Natural killer cell treated with Interleukin-12 subunit alpha and Interleukin-12 subunit beta and Interleukin-15 and Interleukin-18, amount 100 ng/mL, for 72 hours (primary cell): ENCODE measurements around the gene LCA5L. TPM values are rescaled to one million over a fixed set of nuclear protein-coding genes. Genes with fewer than 3 reads are reported as not detected.

Experiments
- ATAC-seq, 2 donors: fragments of 150-1000 bp; cut with Tn5 transposase in 1 of 2; sonication (Bioruptor Pico), chemical (Tn5 transposase) in 1 of 2; 2 replicates each; pipeline ENCODE4 v1.10.0; 2021
- DNase-seq: peaks from one replicate; pipeline ENCODE4 v3.0.0; 2022; ENCODE audit warnings: low spot score
- H3K27ac Mint-ChIP-seq, 2 donors: 1 replicate in 1 of 2; 2 replicates in 1 of 2; pipeline ENCODE4 v1.8.0; 2022; ENCODE audit warnings: mixed read lengths in 2 of 2, mild to moderate bottlenecking in 1 of 2, moderate library complexity in 1 of 2
- H3K27me3 Mint-ChIP-seq, 2 donors: 1 replicate in 1 of 2; 2 replicates in 1 of 2; pipeline ENCODE4 v1.8.0; 2022; ENCODE audit warnings: mixed read lengths in 2 of 2
- H3K36me3 Mint-ChIP-seq: one replicate; pipeline ENCODE4 v1.8.0; 2022; ENCODE audit warnings: mixed read lengths
- H3K4me1 Mint-ChIP-seq, 2 donors: 1 replicate in 1 of 2; 2 replicates in 1 of 2; pipeline ENCODE4 v1.8.0; 2022; ENCODE audit warnings: low read depth in 2 of 2, mixed read lengths in 2 of 2, mild to moderate bottlenecking in 1 of 2
- H3K4me3 Mint-ChIP-seq: one replicate; pipeline ENCODE4 v1.8.0; 2022; ENCODE audit warnings: mixed read lengths
- H3K9me3 Mint-ChIP-seq: 2 replicates; pipeline ENCODE4 v1.8.0; 2022; ENCODE audit warnings: mixed read lengths
- total RNA-seq, 2 donors: library from RNA; stranded (reverse); gene quantifications; one replicate each; pipeline ENCODE4 v1.2.3, GENCODE V29; 2022

Gene LCA5L
- not detected for total RNA-seq

DNA sequence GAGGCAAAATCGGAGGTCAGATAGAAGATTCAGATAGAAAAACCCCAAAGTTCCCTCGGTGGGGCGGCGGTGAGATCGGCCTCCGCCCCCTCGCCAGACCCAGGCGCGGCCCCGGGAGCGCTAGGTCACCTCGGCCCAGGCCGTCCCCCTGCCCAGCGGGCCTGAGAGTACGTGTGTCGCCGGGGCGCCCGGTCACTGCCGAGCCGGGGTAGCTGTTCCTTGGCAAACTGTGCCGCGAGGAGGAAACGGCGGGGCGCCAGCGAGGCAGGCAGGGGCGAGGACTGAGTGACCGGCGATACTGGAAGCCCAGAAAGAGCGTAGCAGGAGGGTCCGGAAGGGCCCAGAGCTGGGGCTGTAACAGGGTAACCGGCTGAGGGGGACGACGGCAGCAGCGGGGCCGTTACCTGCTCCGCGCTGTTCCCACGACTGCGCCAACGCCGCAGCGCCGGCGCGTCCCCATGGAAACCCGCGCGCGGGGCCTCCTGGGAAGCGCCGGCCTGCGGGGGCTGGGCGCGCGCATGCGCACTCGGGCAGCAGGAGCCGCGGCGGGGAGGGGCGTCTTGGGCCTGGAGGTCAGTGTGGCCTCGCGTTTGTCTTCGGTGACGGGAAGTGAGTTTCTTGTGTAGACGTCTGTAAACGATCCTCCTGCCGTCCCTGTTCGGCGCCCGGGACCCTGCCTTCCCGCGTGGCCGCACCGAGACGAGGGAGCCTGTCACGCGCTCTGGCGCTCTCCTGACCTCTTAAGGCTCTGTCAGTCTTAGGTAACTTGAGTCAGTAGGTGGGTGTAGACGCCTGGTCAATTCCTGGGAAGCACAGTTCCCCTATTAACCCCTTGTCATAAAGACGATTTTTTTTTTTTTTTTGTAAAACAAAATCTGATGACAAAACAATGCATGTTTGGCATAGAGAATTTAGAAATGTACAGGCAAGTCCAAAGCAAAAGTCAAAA is at the start of gene LCA5L:
LCA5L (minus strand) TSS at position 458 of the 949 bp plus-strand sequence. CDS start 17,285 bp downstream, outside the sequence.
- DNase-seq (peak; percentile 96), ATAC-seq (peak; percentile 95 to 97)
- Mint-ChIP-seq H3K36me3 (peaks cover 5% of the 10 kb centered on the region), H3K4me3 (peak within 1 kb of the TSS; percentile 92), H3K4me1 (peaks cover 15% of the 10 kb centered on the region in 2 donors), H3K27ac (peak within 1 kb of the TSS; percentile 79 to 84), H3K9me3 (no peaks in the 10 kb centered on the region), H3K27me3 (peaks cover 25 to 43% of the 10 kb centered on the region in 2 donors)

DNA sequence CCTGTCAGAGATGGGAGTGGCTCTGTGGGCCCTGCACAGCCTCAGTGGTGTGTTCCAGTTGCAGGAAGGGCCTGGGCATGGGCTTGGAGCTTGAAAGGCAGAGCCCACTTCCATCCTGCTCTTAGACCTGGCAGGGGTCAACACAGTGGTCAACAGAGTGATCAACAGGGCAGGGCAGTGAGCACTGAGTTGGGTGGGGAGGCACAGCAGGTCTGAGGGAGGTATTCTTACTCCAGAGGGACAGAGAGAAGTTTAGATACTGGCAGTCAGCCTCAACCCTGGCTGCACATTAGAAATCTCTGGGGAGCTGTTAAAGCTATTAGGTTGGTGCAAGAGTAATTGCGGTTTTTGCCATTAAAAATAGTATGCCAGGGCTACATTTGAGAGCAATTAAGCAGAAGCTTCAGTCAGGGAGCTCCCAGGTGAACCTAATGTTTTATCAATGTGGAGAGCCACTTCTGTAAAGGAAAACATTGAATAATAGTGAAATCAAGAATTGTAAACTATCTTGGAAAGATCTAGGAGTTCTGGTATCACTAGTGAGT is 43.9 kb upstream of the LCA5L start:
- no peak for DNase-seq
- peak in 1 of 2 donors; percentile 55 for ATAC-seq
- H3K27ac Mint-ChIP-seq, result no peak overlapping the region
- H3K4me3 Mint-ChIP-seq, result no peak overlapping the region
- no peaks in the 10 kb centered on the region for H3K9me3 Mint-ChIP-seq
- no peaks in the 10 kb centered on the region for H3K36me3 Mint-ChIP-seq
- H3K4me1 Mint-ChIP-seq, result no peaks in the 10 kb centered on the region
- H3K27me3 Mint-ChIP-seq, result peaks cover 2 to 12% of the 10 kb centered on the region in 2 donors

DNA sequence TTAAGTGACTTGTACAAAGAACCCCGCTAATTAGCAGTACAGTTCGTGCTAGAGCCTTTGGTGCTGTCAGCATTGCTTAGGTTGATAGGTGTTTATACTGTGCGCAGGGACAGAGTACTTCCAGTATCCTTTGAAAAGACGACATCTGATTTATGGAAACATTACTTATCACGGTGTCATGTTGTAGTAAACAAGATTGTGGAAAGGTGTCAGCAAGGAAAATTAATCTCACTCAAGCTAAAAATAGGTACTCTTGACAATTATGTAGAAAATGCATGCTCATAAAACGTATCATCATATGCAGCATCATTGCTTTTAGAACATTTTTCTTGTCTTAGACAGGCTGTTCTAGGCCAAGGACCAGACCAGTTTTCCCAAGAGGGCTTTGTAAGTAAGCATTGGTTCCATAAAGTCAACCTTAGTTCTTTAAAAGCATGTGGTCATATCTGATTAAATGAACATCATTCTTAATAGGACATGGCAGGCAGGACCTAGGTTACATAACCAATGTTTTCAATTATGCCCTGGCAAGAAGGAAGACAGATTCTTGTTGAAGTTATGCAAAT is 39.2 kb upstream of the LCA5L start:
- H3K36me3 Mint-ChIP-seq, result no peaks in the 10 kb centered on the region
- DNase-seq (no peak), ATAC-seq (no peak)
- no peak overlapping the region for H3K27ac Mint-ChIP-seq
- H3K9me3 Mint-ChIP-seq, result no peaks in the 10 kb centered on the region
- H3K4me3 Mint-ChIP-seq, result no peak overlapping the region
- H3K4me1 Mint-ChIP-seq, result no peaks in the 10 kb centered on the region
- peaks cover 0 to 4% of the 10 kb centered on the region in 2 donors for H3K27me3 Mint-ChIP-seq

GRCh38 chr21:39483917-39484316 is 38.3 kb upstream of the LCA5L start:
- DNase-seq (no peak), ATAC-seq (no peak)
- H3K27ac Mint-ChIP-seq, result no peak overlapping the region
- no peak overlapping the region for H3K4me3 Mint-ChIP-seq
- peaks cover 3 to 5% of the 10 kb centered on the region in 2 donors for H3K27me3 Mint-ChIP-seq
- no peaks in the 10 kb centered on the region for H3K4me1 Mint-ChIP-seq
- no peaks in the 10 kb centered on the region for H3K9me3 Mint-ChIP-seq
- no peaks in the 10 kb centered on the region for H3K36me3 Mint-ChIP-seq

DNA sequence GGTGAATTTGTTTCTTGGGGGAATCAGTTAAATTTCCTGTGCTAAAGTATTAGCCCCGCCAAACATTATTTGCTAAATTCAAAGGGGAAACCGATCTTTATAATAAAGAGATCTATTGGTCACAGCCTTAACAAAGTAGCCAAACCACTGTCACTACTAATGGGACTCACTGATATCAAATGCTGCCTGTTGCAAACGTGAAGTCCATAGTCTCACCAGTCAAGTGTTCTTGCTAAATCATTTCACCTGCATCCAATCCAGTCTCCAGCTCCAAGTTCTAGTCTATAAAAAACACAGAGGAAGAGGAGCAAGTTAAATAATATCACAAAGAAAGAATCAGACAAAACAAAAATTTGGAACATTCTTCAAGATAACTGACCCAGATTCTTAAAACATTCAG is 36.3 kb upstream of the LCA5L start:
- Mint-ChIP-seq H3K27me3 (peaks cover 11% of the 10 kb centered on the region in 2 donors), H3K9me3 (no peaks in the 10 kb centered on the region), H3K4me3 (no peak overlapping the region), H3K4me1 (no peaks in the 10 kb centered on the region), H3K27ac (no peak overlapping the region), H3K36me3 (no peaks in the 10 kb centered on the region)
- no peak for ATAC-seq
- no peak for DNase-seq

DNA sequence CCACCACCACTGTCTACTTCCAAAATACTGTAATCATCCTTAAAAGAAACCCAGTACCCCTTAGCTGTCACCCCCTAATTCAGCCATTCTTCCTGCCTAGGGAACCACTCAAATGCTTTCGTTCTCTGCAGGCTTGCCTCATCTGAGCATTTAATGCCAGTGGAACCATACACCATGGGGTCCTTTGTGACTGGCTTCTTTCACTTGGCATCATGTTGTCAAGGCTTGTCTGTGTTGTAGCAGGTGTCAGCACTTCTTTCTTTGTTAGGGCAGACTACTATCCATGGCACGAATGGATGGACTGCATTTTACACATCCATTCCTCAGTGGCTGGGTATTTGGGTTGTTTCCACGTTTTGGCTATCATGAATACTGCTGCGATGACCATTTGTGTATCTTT is 34.7 kb upstream of the LCA5L start:
- no peak overlapping the region for H3K27ac Mint-ChIP-seq
- H3K36me3 Mint-ChIP-seq, result no peaks in the 10 kb centered on the region
- peaks cover 19 to 25% of the 10 kb centered on the region in 2 donors for H3K27me3 Mint-ChIP-seq
- ATAC-seq (no peak), DNase-seq (no peak)
- H3K9me3 Mint-ChIP-seq, result no peaks in the 10 kb centered on the region
- H3K4me1 Mint-ChIP-seq, result no peaks in the 10 kb centered on the region
- H3K4me3 Mint-ChIP-seq, result no peak overlapping the region

- no peak overlapping the region for H3K27ac Mint-ChIP-seq
- ATAC-seq (no peak), DNase-seq (no peak)
- no peak overlapping the region for H3K4me3 Mint-ChIP-seq
- no peaks in the 10 kb centered on the region for H3K36me3 Mint-ChIP-seq
- peaks cover 19 to 25% of the 10 kb centered on the region in 2 donors for H3K27me3 Mint-ChIP-seq
- H3K4me1 Mint-ChIP-seq, result no peaks in the 10 kb centered on the region
- H3K9me3 Mint-ChIP-seq, result no peaks in the 10 kb centered on the region
These were observed 34.2 kb upstream of the LCA5L start for GRCh38 chr21:39479814-39480182.

DNA sequence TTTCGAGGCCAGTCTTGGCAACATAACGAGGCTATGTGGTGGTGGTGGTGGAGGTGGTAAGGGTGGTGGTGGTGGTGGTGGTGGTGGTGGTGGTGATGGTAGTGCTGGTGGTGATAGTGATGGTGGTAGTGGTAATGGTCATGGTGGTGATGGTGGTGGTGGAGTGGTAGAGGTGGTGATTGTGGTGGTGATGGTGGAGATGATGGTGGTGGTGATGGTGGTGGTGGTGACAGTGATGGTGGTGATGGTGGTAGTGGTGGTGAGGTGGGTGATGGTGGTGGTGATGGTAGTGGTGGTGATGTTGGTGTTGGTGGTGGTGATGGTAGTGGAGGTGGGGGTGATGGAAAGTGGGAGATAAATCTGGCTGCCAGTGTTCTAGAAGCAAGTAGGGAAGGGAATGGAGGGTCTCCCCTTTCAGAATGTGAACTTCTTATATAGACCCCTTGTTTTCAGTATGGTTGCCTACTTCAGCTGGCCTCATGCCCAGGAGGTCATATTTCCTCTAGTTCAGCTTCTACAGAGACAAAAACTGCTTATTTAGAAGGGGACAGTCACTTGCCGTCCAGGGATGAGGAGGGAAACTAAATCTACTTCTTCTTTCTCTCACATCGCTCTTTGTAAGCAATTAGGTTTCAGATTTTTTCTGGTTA is 33.7 kb upstream of the LCA5L start:
- Mint-ChIP-seq H3K36me3 (no peaks in the 10 kb centered on the region), H3K9me3 (no peaks in the 10 kb centered on the region), H3K4me1 (no peaks in the 10 kb centered on the region), H3K4me3 (no peak overlapping the region), H3K27me3 (peaks cover 19 to 25% of the 10 kb centered on the region in 2 donors), H3K27ac (no peak overlapping the region)
- ATAC-seq (no peak), DNase-seq (no peak)

GRCh38 chr21:39474611-39475010 is 29.0 kb upstream of the LCA5L start:
- H3K4me3 Mint-ChIP-seq, result no peak overlapping the region
- H3K9me3 Mint-ChIP-seq, result no peaks in the 10 kb centered on the region
- ATAC-seq, result no peak
- no peak for DNase-seq
- H3K27ac Mint-ChIP-seq, result no peak overlapping the region
- H3K4me1 Mint-ChIP-seq, result no peaks in the 10 kb centered on the region
- peaks cover 17 to 42% of the 10 kb centered on the region in 2 donors for H3K27me3 Mint-ChIP-seq
- H3K36me3 Mint-ChIP-seq, result no peaks in the 10 kb centered on the region

- peaks cover 11 to 31% of the 10 kb centered on the region in 2 donors for H3K27me3 Mint-ChIP-seq
- H3K9me3 Mint-ChIP-seq, result no peaks in the 10 kb centered on the region
- ATAC-seq, result no peak
- no peaks in the 10 kb centered on the region for H3K36me3 Mint-ChIP-seq
- H3K4me3 Mint-ChIP-seq, result no peak overlapping the region
- no peaks in the 10 kb centered on the region for H3K4me1 Mint-ChIP-seq
- no peak for DNase-seq
- H3K27ac Mint-ChIP-seq, result no peak overlapping the region
These were observed 27.2 kb upstream of the LCA5L start for GRCh38 chr21:39472786-39473185.

DNA sequence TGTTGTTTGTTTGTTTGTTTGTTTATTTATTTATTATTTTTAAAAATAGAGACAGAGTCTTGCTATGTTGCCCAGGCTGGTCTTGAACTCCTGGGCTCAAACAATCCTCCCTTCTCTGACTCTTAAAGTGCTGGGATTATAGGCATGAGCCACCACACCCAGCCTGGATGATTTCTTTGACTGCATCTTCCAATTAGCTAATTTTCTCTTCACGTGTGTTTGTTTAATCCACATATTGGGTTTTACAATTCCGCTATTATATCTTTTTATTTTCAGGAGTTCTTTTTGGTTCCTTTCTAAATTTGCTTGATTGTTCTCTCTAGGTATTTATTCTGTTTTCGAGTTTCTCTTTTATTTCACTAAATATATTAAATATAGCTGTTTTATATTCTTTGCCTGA is 26.0 kb upstream of the LCA5L start:
- DNase-seq (no peak), ATAC-seq (no peak)
- no peaks in the 10 kb centered on the region for H3K4me1 Mint-ChIP-seq
- H3K27ac Mint-ChIP-seq, result no peak overlapping the region
- H3K9me3 Mint-ChIP-seq, result no peaks in the 10 kb centered on the region
- H3K27me3 Mint-ChIP-seq, result peaks cover 15 to 29% of the 10 kb centered on the region in 2 donors
- no peak overlapping the region for H3K4me3 Mint-ChIP-seq
- H3K36me3 Mint-ChIP-seq, result no peaks in the 10 kb centered on the region

- no peaks in the 10 kb centered on the region for H3K9me3 Mint-ChIP-seq
- DNase-seq, result no peak
- H3K36me3 Mint-ChIP-seq, result no peaks in the 10 kb centered on the region
- no peak overlapping the region for H3K4me3 Mint-ChIP-seq
- ATAC-seq, result no peak
- H3K27ac Mint-ChIP-seq, result no peak overlapping the region
- peaks cover 7 to 17% of the 10 kb centered on the region in 2 donors for H3K27me3 Mint-ChIP-seq
- H3K4me1 Mint-ChIP-seq, result no peaks in the 10 kb centered on the region
These were observed 23.0 kb upstream of the LCA5L start for GRCh38 chr21:39468559-39468958.

DNA sequence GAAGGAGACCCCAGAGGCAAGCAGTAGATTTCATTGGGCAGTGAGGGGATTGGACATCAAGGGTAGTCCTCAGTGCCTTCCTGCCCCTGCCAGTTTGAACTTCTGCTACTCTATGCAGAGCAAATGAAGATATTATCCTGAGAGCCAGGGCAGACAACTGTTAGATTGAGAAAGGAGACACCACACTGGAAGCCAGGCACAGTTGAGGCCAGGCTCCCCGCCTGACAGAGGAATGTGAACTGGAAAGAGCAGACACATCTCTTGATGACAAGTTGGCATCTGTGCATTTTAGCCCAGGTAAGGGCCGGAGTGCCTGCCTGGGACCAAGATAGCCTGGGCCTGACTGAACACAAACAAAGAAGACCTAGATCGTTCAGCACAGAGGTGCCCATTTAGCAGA is 22.2 kb upstream of the LCA5L start:
- no peak overlapping the region for H3K27ac Mint-ChIP-seq
- ATAC-seq (peak in 1 of 2 donors; percentile 50), DNase-seq (no peak)
- H3K4me1 Mint-ChIP-seq, result no peaks in the 10 kb centered on the region
- no peak overlapping the region for H3K4me3 Mint-ChIP-seq
- H3K27me3 Mint-ChIP-seq, result peaks cover 7 to 17% of the 10 kb centered on the region in 2 donors
- H3K9me3 Mint-ChIP-seq, result no peaks in the 10 kb centered on the region
- no peaks in the 10 kb centered on the region for H3K36me3 Mint-ChIP-seq

GRCh38 chr21:39466584-39466983 is 21.0 kb upstream of the LCA5L start:
- Mint-ChIP-seq H3K4me1 (no peaks in the 10 kb centered on the region), H3K36me3 (no peaks in the 10 kb centered on the region), H3K9me3 (no peaks in the 10 kb centered on the region), H3K27ac (no peak overlapping the region), H3K4me3 (no peak overlapping the region), H3K27me3 (peaks cover 5 to 10% of the 10 kb centered on the region in 2 donors)
- DNase-seq (no peak), ATAC-seq (no peak)
